Measurements from ENCODE around the gene UIMC1. TPM values are rescaled to one million over a fixed set of nuclear protein-coding genes. Genes with fewer than 3 reads are reported as not detected.

The UIMC1 gene
- total RNA-seq, 4 donors from 2014 or later, result 40.2 to 56.7 (median 44.6) TPM

DNA sequence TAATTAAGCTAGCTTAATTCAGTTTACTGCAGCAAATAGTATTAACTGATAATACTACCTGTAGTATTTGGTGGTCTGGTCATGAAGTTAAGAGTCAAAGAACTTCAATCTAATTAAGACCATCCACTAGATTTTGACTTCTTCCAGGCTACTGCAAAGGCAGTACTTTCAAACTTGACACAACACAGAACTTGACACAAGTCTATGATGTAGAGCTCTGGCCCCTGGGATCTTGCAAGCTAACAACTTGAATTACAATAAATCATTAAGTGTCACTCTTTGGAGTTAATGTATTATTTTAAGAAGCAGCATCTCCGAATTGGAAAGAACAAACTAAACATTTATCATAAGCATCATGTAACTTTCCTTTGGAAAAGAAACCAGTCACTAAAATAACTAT, 40.9 kb downstream of the UIMC1 start:
- no peaks in the 10 kb centered on the region for H3K4me1 ChIP-seq
- 60 to 63% methylated on average over 1 of the region's 1 CpG for WGBS, 2 donors
- H3K36me3 ChIP-seq, result peaks cover 0 to 39% (median 13%) of the 10 kb centered on the region in 3 donors
- H3K27me3 ChIP-seq, result no peaks in the 10 kb centered on the region
- no peak overlapping the region for H3K4me3 ChIP-seq
- no peaks in the 10 kb centered on the region for H3K9me3 ChIP-seq
- no peak for TF ChIP-seq POLR2A (IDR thresholded peaks at IDR 0.05)
- TF ChIP-seq EP300 (IDR thresholded peaks at IDR 0.05), result no peak
- TF ChIP-seq, protein P1, sequence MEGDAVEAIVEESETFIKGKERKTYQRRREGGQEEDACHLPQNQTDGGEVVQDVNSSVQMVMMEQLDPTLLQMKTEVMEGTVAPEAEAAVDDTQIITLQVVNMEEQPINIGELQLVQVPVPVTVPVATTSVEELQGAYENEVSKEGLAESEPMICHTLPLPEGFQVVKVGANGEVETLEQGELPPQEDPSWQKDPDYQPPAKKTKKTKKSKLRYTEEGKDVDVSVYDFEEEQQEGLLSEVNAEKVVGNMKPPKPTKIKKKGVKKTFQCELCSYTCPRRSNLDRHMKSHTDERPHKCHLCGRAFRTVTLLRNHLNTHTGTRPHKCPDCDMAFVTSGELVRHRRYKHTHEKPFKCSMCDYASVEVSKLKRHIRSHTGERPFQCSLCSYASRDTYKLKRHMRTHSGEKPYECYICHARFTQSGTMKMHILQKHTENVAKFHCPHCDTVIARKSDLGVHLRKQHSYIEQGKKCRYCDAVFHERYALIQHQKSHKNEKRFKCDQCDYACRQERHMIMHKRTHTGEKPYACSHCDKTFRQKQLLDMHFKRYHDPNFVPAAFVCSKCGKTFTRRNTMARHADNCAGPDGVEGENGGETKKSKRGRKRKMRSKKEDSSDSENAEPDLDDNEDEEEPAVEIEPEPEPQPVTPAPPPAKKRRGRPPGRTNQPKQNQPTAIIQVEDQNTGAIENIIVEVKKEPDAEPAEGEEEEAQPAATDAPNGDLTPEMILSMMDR (IDR thresholded peaks at IDR 0.05), result no peak
- no peak for DNase-seq (ENCODE audit: low spot score in 2 of 2)
- H3K27ac ChIP-seq, result no peak overlapping the region

DNA sequence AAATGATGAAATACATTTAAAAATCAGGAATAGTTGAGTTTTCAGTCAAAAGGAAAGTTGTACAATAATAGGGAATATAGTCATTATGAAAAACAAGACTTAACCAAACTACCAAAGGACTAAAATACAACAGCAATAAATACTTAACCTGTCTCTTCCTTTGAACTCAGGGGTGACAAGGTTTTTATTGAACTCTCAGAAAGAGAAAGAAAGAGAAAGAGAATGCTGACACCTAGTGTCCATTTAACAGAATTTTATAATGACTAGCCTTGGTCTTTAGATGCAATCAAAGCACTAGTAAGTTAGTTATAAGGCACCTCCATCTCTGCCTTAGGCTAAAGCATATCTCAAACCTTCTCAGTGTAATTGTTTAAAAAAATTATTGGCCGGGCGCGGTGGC, 47.5 kb downstream of the UIMC1 start:
- H3K4me3 ChIP-seq, result no peak overlapping the region
- no peak overlapping the region for H3K27ac ChIP-seq
- H3K27me3 ChIP-seq, result no peaks in the 10 kb centered on the region
- H3K4me1 ChIP-seq, result peaks cover 0 to 20% (median 0%) of the 10 kb centered on the region in 4 donors
- no peak for DNase-seq (ENCODE audit: low spot score in 2 of 2)
- no peaks in the 10 kb centered on the region for H3K9me3 ChIP-seq
- no peak for TF ChIP-seq EP300 (IDR thresholded peaks at IDR 0.05)
- TF ChIP-seq, protein P1 (IDR thresholded peaks at IDR 0.05), result peak in 2 of 5 experiments; percentile 24 to 42
- H3K36me3 ChIP-seq, result peaks cover 0 to 21% (median 0%) of the 10 kb centered on the region in 3 donors
- 53 to 80% methylated on average over 3 of the region's 3 CpGs for WGBS, 2 donors

GRCh38 chr5:176956756-176957155, 49.8 kb downstream of the UIMC1 start:
- peaks cover 0 to 30% (median 0%) of the 10 kb centered on the region in 3 donors for H3K36me3 ChIP-seq
- H3K4me3 ChIP-seq, result no peak overlapping the region
- TF ChIP-seq, protein P1 (IDR thresholded peaks at IDR 0.05), result no peak
- TF ChIP-seq EP300 (IDR thresholded peaks at IDR 0.05), result no peak
- no peak for TF ChIP-seq POLR2A (IDR thresholded peaks at IDR 0.05)
- DNase-seq (ENCODE audit: low spot score in 2 of 2), result no peak
- H3K9me3 ChIP-seq, result no peaks in the 10 kb centered on the region
- H3K27ac ChIP-seq, result no peak overlapping the region
- 92 to 97% methylated on average over 1 of the region's 1 CpG for WGBS, 2 donors
- peaks cover 0 to 20% (median 0%) of the 10 kb centered on the region in 4 donors for H3K4me1 ChIP-seq
- no peaks in the 10 kb centered on the region for H3K27me3 ChIP-seq

DNA sequence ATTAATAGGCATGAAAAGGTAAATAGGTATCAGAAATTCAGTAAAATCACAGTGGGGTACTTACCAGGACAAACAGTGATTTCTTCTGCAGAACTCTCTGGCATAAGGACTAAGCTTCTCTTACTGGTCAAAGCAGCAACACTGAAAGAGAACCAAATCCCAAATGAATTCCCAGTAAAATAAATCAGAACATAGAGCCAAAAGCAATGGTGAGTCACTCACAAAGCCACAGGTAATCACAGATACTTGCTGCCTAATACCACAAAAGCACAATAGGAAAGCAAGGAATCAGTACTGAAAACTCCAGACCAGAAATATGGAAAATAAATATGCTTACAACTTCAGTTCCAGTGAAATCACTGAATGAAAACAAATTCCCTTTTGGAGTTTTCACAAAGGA, 50.7 kb downstream of the UIMC1 start:
- TF ChIP-seq EP300 (IDR thresholded peaks at IDR 0.05) (no peak), POLR2A (IDR thresholded peaks at IDR 0.05) (no peak)
- TF ChIP-seq, protein P1 (IDR thresholded peaks at IDR 0.05), result no peak
- Histone ChIP-seq H3K4me1 (peaks cover 0 to 20% (median 0%) of the 10 kb centered on the region in 4 donors), H3K27ac (no peak overlapping the region), H3K36me3 (peaks cover 0 to 39% (median 0%) of the 10 kb centered on the region in 3 donors), H3K27me3 (no peaks in the 10 kb centered on the region), H3K4me3 (no peak overlapping the region), H3K9me3 (no peaks in the 10 kb centered on the region)
- DNase-seq (ENCODE audit: low spot score in 2 of 2), result no peak

- 56 to 83% methylated on average over 2 of the region's 2 CpGs for WGBS, 2 donors
- Histone ChIP-seq H3K4me1 (peaks cover 0 to 20% (median 0%) of the 10 kb centered on the region in 4 donors), H3K4me3 (no peak overlapping the region), H3K27ac (no peak overlapping the region), H3K9me3 (no peaks in the 10 kb centered on the region), H3K36me3 (peaks cover 0 to 58% (median 10%) of the 10 kb centered on the region in 3 donors), H3K27me3 (no peaks in the 10 kb centered on the region)
- no peak for DNase-seq (ENCODE audit: low spot score in 2 of 2)
- TF ChIP-seq POLR2A (IDR thresholded peaks at IDR 0.05), result no peak
- TF ChIP-seq, protein P1 (IDR thresholded peaks at IDR 0.05), result no peak
- TF ChIP-seq EP300 (IDR thresholded peaks at IDR 0.05), result no peak
Observed at GRCh38 chr5:176954050-176954449, 52.5 kb downstream of the UIMC1 start.

Measured in tibial nerve (tissue), 4 donors.